ENCODE data around the gene CRIP2.

The CRIP2 gene

GRCh38 chr14:105442125-105442524, 32.5 kb upstream of the CRIP2 start:
- no peaks in the 10 kb centered on the region for H3K9me3 ChIP-seq (ENCODE audit: control insufficient read depth in 5 of 5, low read length in 5 of 5)
- H3K27ac ChIP-seq (ENCODE audit: low read depth, low read length) = no peak overlapping the region
- peaks cover 0 to 62% (median 20%) of the 10 kb centered on the region in 5 donors for H3K36me3 ChIP-seq (ENCODE audit: control insufficient read depth in 5 of 5, insufficient read depth in 5 of 5, low read length in 5 of 5)
- H3K4me1 ChIP-seq (ENCODE audit: control insufficient read depth in 5 of 5, insufficient read depth in 5 of 5, low read length in 5 of 5) = peaks cover 0 to 4% (median 3%) of the 10 kb centered on the region in 5 donors
- no peaks in the 10 kb centered on the region for H3K27me3 ChIP-seq (ENCODE audit: control insufficient read depth in 5 of 5, insufficient read depth in 4 of 5, low read length in 5 of 5)
- no peak overlapping the region for H3K9ac ChIP-seq (ENCODE audit: low read length in 5 of 5)
- no peak overlapping the region for H3K4me3 ChIP-seq (ENCODE audit: low read depth in 1 of 5, low read length in 5 of 5)

- no peak overlapping the region for H3K4me3 ChIP-seq (ENCODE audit: low read depth in 1 of 5, low read length in 5 of 5)
- H3K36me3 ChIP-seq (ENCODE audit: control insufficient read depth in 5 of 5, insufficient read depth in 5 of 5, low read length in 5 of 5) = peaks cover 0 to 60% (median 20%) of the 10 kb centered on the region in 5 donors
- H3K27ac ChIP-seq (ENCODE audit: low read depth, low read length) = no peak overlapping the region
- H3K27me3 ChIP-seq (ENCODE audit: control insufficient read depth in 5 of 5, insufficient read depth in 4 of 5, low read length in 5 of 5) = no peaks in the 10 kb centered on the region
- H3K4me1 ChIP-seq (ENCODE audit: control insufficient read depth in 5 of 5, insufficient read depth in 5 of 5, low read length in 5 of 5) = peaks cover 0 to 4% (median 0%) of the 10 kb centered on the region in 5 donors
- no peak overlapping the region for H3K9ac ChIP-seq (ENCODE audit: low read length in 5 of 5)
- no peaks in the 10 kb centered on the region for H3K9me3 ChIP-seq (ENCODE audit: control insufficient read depth in 5 of 5, low read length in 5 of 5)
Measured at GRCh38 chr14:105442834-105443233, 31.8 kb upstream of the CRIP2 start.

GRCh38 chr14:105444859-105445258, 29.8 kb upstream of the CRIP2 start:
- peaks cover 0 to 21% (median 11%) of the 10 kb centered on the region in 5 donors for H3K4me1 ChIP-seq (ENCODE audit: control insufficient read depth in 5 of 5, insufficient read depth in 5 of 5, low read length in 5 of 5)
- H3K27me3 ChIP-seq (ENCODE audit: control insufficient read depth in 5 of 5, insufficient read depth in 4 of 5, low read length in 5 of 5) = no peaks in the 10 kb centered on the region
- H3K9me3 ChIP-seq (ENCODE audit: control insufficient read depth in 5 of 5, low read length in 5 of 5) = no peaks in the 10 kb centered on the region
- no peak overlapping the region for H3K9ac ChIP-seq (ENCODE audit: low read length in 5 of 5)
- H3K36me3 ChIP-seq (ENCODE audit: control insufficient read depth in 5 of 5, insufficient read depth in 5 of 5, low read length in 5 of 5) = peaks cover 0 to 45% (median 14%) of the 10 kb centered on the region in 5 donors
- no peak overlapping the region for H3K4me3 ChIP-seq (ENCODE audit: low read depth in 1 of 5, low read length in 5 of 5)
- H3K27ac ChIP-seq (ENCODE audit: low read depth, low read length) = no peak overlapping the region

- Histone ChIP-seq H3K9ac (ENCODE audit: low read length in 5 of 5) (no peak overlapping the region), H3K27me3 (ENCODE audit: control insufficient read depth in 5 of 5, insufficient read depth in 4 of 5, low read length in 5 of 5) (no peaks in the 10 kb centered on the region), H3K9me3 (ENCODE audit: control insufficient read depth in 5 of 5, low read length in 5 of 5) (no peaks in the 10 kb centered on the region), H3K36me3 (ENCODE audit: control insufficient read depth in 5 of 5, insufficient read depth in 5 of 5, low read length in 5 of 5) (peaks cover 0 to 45% (median 18%) of the 10 kb centered on the region in 5 donors), H3K4me1 (ENCODE audit: control insufficient read depth in 5 of 5, insufficient read depth in 5 of 5, low read length in 5 of 5) (peaks cover 0 to 19% (median 11%) of the 10 kb centered on the region in 5 donors), H3K27ac (ENCODE audit: low read depth, low read length) (no peak overlapping the region), H3K4me3 (ENCODE audit: low read depth in 1 of 5, low read length in 5 of 5) (no peak overlapping the region)
Measured at GRCh38 chr14:105445290-105445689, 29.3 kb upstream of the CRIP2 start.

- H3K27me3 ChIP-seq (ENCODE audit: control insufficient read depth in 5 of 5, insufficient read depth in 4 of 5, low read length in 5 of 5) = no peaks in the 10 kb centered on the region
- H3K4me1 ChIP-seq (ENCODE audit: control insufficient read depth in 5 of 5, insufficient read depth in 5 of 5, low read length in 5 of 5) = peaks cover 0 to 17% (median 11%) of the 10 kb centered on the region in 5 donors
- H3K4me3 ChIP-seq (ENCODE audit: low read depth in 1 of 5, low read length in 5 of 5) = no peak overlapping the region
- no peak overlapping the region for H3K9ac ChIP-seq (ENCODE audit: low read length in 5 of 5)
- no peak overlapping the region for H3K27ac ChIP-seq (ENCODE audit: low read depth, low read length)
- H3K36me3 ChIP-seq (ENCODE audit: control insufficient read depth in 5 of 5, insufficient read depth in 5 of 5, low read length in 5 of 5) = peaks cover 0 to 46% (median 27%) of the 10 kb centered on the region in 5 donors
- no peaks in the 10 kb centered on the region for H3K9me3 ChIP-seq (ENCODE audit: control insufficient read depth in 5 of 5, low read length in 5 of 5)
Measured at GRCh38 chr14:105445901-105446845, 28.4 kb upstream of the CRIP2 start.

- Histone ChIP-seq H3K27ac (ENCODE audit: low read depth, low read length) (no peak overlapping the region), H3K27me3 (ENCODE audit: control insufficient read depth in 5 of 5, insufficient read depth in 4 of 5, low read length in 5 of 5) (no peaks in the 10 kb centered on the region), H3K4me1 (ENCODE audit: control insufficient read depth in 5 of 5, insufficient read depth in 5 of 5, low read length in 5 of 5) (peaks cover 0 to 17% (median 11%) of the 10 kb centered on the region in 5 donors), H3K36me3 (ENCODE audit: control insufficient read depth in 5 of 5, insufficient read depth in 5 of 5, low read length in 5 of 5) (peaks cover 0 to 51% (median 31%) of the 10 kb centered on the region in 5 donors), H3K4me3 (ENCODE audit: low read depth in 1 of 5, low read length in 5 of 5) (no peak overlapping the region), H3K9me3 (ENCODE audit: control insufficient read depth in 5 of 5, low read length in 5 of 5) (no peaks in the 10 kb centered on the region), H3K9ac (ENCODE audit: low read length in 5 of 5) (no peak overlapping the region)
Measured at GRCh38 chr14:105446971-105447370, 27.6 kb upstream of the CRIP2 start.

GRCh38 chr14:105447651-105448640, 26.7 kb upstream of the CRIP2 start:
- Histone ChIP-seq H3K36me3 (ENCODE audit: control insufficient read depth in 5 of 5, insufficient read depth in 5 of 5, low read length in 5 of 5) (peaks cover 0 to 52% (median 30%) of the 10 kb centered on the region in 5 donors), H3K27ac (ENCODE audit: low read depth, low read length) (no peak overlapping the region), H3K9ac (ENCODE audit: low read length in 5 of 5) (peak overlapping the region in 3 of 5 donors; percentile 23 to 74 (median 30)), H3K4me1 (ENCODE audit: control insufficient read depth in 5 of 5, insufficient read depth in 5 of 5, low read length in 5 of 5) (peaks cover 0 to 17% (median 11%) of the 10 kb centered on the region in 5 donors), H3K4me3 (ENCODE audit: low read depth in 1 of 5, low read length in 5 of 5) (no peak overlapping the region), H3K9me3 (ENCODE audit: control insufficient read depth in 5 of 5, low read length in 5 of 5) (no peaks in the 10 kb centered on the region), H3K27me3 (ENCODE audit: control insufficient read depth in 5 of 5, insufficient read depth in 4 of 5, low read length in 5 of 5) (no peaks in the 10 kb centered on the region)

- no peaks in the 10 kb centered on the region for H3K27me3 ChIP-seq (ENCODE audit: control insufficient read depth in 5 of 5, insufficient read depth in 4 of 5, low read length in 5 of 5)
- peaks cover 0 to 57% (median 32%) of the 10 kb centered on the region in 5 donors for H3K36me3 ChIP-seq (ENCODE audit: control insufficient read depth in 5 of 5, insufficient read depth in 5 of 5, low read length in 5 of 5)
- no peak overlapping the region for H3K27ac ChIP-seq (ENCODE audit: low read depth, low read length)
- H3K9ac ChIP-seq (ENCODE audit: low read length in 5 of 5) = peak overlapping the region in 2 of 5 donors; percentile 30 to 74
- peak overlapping the region in 1 of 5 donors; percentile 30 for H3K4me3 ChIP-seq (ENCODE audit: low read depth in 1 of 5, low read length in 5 of 5)
- H3K4me1 ChIP-seq (ENCODE audit: control insufficient read depth in 5 of 5, insufficient read depth in 5 of 5, low read length in 5 of 5) = peaks cover 0 to 17% (median 11%) of the 10 kb centered on the region in 5 donors
- no peaks in the 10 kb centered on the region for H3K9me3 ChIP-seq (ENCODE audit: control insufficient read depth in 5 of 5, low read length in 5 of 5)
Measured at GRCh38 chr14:105448706-105449111, 25.9 kb upstream of the CRIP2 start.

- Histone ChIP-seq H3K27ac (ENCODE audit: low read depth, low read length) (no peak overlapping the region), H3K4me3 (ENCODE audit: low read depth in 1 of 5, low read length in 5 of 5) (no peak overlapping the region), H3K4me1 (ENCODE audit: control insufficient read depth in 5 of 5, insufficient read depth in 5 of 5, low read length in 5 of 5) (peaks cover 0 to 17% (median 11%) of the 10 kb centered on the region in 5 donors), H3K9me3 (ENCODE audit: control insufficient read depth in 5 of 5, low read length in 5 of 5) (no peaks in the 10 kb centered on the region), H3K36me3 (ENCODE audit: control insufficient read depth in 5 of 5, insufficient read depth in 5 of 5, low read length in 5 of 5) (peaks cover 0 to 65% (median 39%) of the 10 kb centered on the region in 5 donors), H3K9ac (ENCODE audit: low read length in 5 of 5) (no peak overlapping the region), H3K27me3 (ENCODE audit: control insufficient read depth in 5 of 5, insufficient read depth in 4 of 5, low read length in 5 of 5) (no peaks in the 10 kb centered on the region)
Measured at GRCh38 chr14:105449276-105450122, 25.1 kb upstream of the CRIP2 start.
